HG02623 (cell line): Measurements from ENCODE around the gene SEC14L5.

ENCODE experiments used
- ATAC-seq: cut with Tn5 transposase; IDR thresholded peaks from one replicate; pipeline ENCODE4 v1.9.1; 2021; ENCODE audit warnings: moderate library complexity; ENCODE audit not compliant: unreplicated experiment

SEC14L5 gene

DNA sequence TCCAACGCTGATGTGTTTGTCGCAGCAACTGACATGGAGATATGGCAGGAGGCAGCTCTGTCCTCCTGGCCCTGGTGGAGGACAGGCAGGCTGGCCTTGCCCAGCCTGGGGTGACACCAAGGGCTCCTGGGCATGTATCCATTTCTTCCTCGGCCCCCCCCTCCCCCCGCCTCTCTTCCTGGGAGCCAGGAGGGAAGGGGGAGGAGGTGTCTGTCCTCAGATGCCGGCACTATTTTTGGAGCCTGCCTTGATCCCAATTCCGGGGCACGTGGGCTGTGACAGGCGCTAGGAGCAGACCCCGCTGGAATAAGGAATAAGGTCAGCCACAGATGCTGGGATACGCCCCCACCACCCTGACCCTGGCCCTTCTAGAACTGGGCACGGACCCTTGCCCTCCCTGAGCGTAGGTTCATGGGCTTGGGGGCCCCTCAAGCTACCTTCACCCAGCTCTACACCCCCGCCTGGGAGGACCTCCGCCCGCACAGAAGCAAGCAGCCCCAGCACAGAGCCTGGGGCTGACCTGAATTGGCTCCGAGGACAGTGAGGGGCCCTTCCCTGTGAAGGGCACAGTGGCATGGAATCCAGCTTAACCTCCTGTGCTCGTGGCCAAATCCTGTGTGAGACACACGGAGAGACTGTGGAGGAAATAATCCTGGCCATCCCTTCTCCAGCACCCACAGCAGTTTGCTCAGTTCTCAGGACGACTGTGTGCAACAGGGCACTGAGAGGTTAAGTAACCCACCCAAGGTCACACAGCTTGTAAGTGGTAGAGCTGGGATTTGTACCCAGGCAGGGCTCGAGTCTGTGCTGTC is 24.1 kb downstream of the SEC14L5 start:
- no peak for ATAC-seq

DNA sequence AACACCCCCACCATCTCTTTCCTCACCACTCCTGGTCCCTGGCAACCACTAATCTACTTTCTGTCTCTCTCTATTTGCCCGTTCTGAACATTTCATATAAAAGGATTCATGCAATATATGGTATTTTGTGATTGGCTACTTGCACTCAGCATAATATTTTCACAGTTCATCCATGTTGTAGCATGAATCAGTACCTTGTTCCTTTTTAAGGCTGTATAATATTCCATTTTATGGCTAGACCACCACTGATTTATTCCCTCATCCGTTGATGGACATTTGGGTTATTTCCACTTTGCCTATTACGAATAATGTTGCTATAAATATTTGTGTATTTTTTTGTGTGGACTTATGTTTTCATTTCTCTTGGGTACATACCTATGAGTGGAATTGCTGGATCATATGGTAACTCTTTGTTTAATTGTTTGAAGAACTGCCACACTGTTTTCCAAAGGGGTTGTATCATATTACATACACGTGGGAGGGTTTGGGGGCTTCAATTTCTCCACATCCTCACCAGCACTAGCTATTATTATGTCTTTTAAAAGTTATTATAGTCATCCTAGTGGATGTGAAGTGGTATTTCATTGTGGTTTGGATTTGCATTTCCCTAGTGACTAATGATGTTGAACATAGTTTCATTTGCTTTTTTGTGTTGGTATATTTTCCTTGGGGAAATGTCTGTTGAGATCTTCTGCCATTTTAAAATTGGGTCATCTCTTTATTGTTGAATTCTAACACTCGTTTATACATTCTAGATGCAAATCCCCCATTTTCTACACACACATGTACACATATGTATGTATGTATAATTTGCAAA is 26.3 kb downstream of the SEC14L5 start:
- ATAC-seq, result no peak

DNA sequence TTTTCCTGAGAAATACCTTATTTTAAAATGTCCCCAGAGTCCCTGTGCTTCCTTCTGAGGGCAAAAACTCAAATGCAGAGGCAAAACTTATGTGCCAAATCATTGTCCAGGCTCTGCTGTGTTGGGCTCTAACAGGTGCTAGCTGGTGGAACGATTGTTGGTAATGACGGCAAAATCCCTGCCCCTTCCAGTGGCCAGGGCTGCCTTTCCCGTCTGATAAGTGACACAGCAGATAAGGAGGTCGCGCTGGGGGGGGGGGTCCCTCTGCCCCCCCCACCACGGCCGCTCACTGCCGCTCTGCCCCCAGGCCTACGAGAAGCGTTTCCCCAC is 29.1 kb downstream of the SEC14L5 start:
- no peak for ATAC-seq

DNA sequence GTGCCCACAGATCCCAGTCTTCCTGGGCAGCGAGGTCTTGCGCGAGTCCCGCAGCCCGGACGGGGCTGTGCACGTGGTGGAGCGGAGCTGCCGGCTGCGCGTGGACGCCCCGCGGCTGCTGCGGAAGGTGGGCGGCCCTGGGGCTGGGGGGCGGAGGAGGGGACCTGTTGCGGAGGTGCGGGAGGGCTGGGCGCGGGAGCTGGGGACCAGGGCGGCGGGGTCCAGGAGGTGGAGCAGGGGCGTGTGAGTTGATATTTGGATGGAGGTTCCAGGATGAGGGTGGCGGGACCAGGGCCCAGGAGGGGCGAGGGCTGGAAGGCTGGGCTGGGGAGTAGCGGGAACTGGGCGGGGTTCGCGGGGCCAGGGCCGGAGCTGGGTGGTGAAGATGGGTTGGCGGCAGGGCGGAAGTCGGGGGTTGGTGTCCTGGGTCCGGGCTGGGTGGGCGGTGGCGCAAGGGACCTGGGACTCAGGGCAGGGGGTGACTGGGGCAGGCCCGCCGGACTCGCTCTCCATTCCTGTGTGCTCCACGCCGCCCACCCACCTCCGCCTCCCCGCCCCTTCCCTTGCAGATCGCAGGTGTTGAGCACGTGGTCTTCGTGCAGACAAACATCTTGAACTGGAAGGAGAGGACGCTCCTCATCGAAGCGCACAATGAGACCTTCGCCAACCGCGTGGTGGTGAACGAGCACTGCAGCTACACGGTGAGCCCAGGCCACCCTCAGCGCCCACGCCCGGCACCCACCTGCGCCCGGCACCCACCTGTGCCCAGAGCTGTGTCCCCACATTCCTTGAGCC is 29.6 kb downstream of the SEC14L5 start:
- ATAC-seq, result no peak

DNA sequence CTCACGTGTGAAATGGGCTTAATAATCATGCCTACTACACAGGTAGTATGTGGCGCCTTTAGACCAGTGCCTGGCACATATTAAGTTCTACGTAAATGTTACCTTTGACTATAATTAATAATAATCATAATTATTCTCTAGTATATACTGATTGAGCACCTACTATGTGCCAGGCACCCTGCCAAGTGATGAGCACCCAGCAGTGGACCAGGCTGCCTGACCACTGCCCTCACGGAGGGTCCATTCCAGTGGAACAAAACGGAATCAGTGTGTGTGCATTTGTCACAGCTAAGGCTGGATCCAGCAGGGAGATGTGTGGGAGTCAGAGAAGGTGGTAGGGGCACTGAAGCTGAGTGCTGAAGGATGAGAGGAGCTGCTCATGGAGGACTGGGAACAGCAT is 30.5 kb downstream of the SEC14L5 start:
- no peak for ATAC-seq

DNA sequence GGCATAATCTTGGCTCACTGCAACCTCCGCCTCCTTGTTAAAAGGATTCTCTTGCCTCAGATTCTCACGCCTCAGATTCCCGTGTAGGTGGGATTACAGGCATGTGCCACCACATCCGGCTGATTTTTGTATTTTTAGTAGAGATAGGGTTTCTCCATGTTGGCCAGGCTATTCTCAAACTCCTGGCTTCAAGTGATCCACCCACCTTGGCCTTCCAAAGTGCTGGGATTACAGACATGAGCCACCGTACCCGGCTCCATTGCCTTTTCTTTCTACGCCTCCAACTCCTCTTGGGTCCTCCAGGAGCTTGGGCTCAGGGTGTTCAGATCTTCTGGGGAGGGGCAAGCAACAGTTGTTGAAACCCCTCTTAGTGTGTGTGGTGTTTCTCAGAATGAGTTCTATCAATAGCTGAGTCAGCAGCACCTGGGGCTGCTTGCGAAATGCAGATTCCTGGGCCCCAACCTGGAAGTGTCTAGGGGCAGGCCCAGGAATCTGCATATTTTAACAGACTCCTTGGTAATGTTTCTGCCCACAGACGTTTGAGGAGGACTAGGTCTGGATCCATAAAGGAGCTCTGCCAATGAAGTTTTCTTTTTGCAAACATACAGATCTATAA is 31.4 kb downstream of the SEC14L5 start:
- ATAC-seq, result no peak

DNA sequence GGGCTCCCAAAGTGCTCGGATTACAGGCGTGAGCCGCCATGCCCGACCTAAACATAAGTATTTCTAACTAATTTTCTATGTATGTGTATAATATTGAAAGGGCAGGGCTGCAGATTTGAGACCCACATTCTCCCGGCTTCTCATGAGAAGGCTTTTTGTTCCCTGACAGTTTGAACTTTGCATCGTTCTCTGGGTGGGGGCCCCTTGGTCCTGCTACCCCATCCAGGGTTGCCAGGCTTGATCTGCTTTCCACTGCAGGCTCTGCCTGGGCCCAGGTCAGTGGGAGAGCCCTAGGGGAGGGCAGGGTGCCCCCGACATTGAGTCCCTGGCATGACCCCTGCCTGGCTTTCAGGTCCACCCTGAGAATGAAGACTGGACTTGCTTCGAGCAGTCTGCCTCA is 32.3 kb downstream of the SEC14L5 start:
- no peak for ATAC-seq

DNA sequence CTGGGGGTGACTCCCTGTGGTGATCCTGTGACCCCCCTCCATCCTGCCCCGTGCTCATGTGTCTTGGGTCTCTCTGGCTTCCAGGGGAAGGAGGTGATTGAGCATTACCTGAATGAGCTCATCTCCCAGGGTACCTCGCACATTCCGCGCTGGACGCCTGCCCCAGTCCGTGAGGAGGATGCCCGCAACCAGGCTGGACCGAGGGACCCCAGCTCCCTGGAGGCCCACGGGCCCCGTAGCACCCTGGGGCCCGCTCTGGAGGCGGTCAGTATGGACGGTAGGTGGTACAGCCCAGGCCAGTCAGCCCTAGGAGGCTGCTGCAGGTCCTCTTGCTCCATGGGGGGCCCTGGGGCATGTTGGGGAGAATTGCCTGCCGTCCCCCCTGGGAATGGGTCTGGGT is 33.6 kb downstream of the SEC14L5 start:
- ATAC-seq, result no peak

DNA sequence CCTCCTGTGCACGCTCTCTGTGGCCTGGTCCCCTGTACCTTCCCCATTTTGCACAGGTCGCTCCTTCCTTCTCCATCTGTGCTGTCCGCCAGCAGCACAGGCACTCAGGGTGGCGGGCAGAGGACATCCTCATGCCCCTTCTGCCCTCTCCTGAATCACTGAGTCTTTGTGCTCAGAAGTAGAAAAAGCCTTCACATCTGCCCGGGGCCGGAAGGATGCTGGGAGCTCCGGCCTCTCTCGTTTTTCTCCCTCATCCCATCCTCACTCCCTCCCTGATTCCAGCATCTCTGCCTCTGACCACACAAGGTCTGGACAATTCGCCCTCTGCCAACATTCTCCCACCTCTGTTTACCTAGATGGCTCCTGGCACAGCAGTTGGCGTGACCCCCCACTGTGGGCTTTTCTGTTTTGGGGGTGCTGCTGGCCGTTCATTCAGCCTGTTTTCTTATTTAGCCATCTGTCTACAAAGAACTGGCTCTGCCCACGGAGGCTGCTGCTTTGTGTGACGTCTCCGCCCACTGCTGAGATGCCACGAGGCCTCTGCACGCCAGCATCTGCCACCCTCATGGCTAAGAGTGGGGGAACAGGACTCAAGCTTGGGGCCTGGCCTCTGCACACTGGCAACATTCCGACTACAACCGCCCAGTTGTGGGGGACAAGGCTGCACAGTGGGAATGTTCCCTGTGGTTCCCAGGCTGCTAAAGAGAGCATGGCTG is 36.7 kb downstream of the SEC14L5 start:
- no peak for ATAC-seq

DNA sequence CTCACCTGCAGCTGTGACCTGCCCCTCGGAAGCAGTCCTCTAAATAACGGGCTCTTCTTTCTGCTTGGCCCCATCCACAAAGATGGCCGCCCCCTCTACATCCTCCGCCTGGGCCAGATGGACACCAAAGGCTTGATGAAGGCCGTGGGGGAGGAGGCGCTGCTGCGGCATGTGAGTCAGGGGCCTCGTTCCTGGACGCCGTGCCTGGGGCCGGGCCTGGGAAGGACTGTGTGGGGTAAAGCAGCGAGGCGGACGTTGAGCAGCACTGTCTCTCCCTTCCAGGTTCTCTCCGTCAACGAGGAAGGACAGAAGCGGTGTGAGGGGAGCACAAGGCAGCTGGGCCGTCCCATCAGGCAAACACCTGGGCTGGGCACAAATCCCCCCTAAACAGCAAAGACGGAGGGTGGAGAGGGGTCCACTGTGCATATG is 42.5 kb downstream of the SEC14L5 start:
- ATAC-seq, result no peak

DNA sequence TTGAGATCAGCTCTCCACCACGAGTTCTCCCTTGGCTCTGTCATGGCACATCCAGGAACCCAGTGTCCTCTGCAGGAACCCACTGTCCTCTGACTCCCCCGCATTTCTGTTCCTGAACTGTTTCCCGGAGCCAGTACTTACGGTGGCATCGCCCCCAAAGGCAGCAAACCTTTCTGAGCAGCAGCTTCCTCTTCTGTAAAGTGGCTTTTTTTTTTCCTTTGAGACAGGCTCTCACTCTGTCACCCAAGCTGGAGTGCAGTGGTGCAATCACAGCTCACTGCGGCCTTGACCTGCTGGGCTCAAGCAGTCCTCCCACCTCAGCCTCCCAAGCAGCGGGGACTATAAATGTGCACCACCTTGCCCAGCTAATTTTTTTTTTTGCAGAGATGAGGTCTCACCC is 43.4 kb downstream of the SEC14L5 start:
- no peak for ATAC-seq

DNA sequence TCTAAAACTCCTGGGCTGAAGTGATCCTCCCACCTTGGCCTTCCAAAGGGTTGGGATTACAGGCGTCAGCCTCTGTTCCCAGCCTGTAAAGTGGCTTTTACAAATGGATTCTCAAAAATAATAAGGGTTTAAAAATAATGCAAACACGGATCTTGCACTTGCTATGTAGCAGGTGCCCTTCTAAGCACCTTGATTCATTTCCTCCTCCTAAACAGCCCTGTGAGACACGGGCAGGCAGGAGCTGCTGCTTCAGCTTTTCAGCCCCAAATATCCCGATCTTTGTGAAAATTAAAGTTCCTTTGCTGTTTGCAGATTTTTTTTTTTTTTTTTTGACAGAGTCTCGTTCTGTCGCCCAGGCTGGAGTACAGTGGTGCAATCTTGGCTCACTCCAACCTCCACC is 43.9 kb downstream of the SEC14L5 start:
- ATAC-seq, result no peak

DNA sequence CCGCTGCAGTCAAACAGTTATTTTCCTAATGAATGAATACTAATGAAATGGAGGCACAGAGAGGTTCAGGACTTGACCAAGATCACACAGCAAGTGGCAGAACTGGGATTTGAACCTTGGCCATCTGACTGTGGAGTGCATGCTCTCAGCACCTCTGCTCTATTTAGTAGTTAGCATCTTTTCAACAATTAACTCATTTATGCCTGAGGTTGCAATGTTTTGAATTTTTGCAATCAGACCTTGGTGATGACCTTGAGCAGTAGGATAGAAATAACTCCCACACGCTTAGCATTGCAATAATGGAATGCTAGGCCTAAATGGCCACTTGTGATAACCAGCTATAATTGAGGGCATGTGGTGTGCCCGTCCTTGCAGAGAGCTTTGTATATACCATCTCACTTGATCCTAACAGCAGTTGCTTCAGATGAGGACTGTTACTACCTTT is 44.6 kb downstream of the SEC14L5 start:
- ATAC-seq, result no peak

DNA sequence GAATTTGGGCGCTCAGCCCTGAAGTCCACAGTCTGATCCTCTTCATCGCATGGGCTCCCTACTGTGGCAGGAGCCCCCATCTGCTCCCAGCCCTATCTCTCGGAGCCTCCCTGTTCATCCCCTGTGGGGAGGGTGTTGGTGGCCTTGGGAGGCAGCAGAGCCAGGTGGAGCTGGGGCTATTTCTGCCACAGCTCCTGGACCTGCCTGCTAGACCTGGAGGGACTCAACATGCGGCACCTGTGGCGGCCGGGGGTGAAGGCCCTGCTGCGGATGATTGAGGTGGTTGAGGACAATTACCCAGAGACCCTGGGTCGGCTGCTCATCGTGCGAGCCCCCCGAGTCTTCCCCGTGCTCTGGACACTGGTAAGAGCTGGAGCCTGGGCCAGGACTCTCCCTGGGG is 45.1 kb downstream of the SEC14L5 start:
- ATAC-seq, result no peak

DNA sequence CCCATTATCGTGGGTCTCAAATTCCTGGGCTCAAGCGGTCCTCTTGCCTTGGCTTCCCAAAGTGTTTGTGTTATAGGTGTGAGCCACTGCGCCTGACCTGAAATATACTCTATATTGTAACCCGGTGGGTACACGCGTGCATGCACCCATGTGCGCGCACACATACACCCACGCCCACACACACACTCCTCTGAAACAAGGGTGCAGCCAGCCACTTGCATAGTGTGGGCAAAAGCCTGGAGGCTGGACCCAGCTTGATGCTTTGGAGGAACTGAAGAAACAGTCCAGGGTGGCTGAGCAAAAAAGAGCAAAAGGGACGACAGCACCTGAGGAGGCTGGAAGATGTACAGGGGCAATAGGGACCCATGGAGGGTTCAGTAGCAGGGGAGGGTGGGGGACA is 45.7 kb downstream of the SEC14L5 start:
- ATAC-seq, result no peak

DNA sequence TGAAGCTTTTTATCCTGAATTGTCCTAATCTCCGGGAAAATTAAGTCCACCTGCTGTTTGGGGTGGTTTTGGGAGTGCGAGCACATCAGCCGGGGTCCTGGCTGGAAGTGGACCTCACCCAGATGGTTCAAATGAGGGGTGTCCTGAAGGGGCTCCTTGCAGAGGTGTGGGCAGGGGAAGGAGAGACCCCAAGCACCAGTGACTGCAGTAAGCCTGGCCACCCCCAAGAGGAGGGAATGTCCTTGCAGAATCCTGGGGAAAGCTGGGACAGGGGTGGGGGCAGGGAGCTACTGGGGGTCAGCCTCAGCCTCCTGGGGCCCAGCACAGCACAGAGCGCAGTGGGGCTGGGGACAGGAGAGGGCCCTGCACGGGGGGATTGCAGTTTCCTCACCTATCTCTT is 46.2 kb downstream of the SEC14L5 start:
- no peak for ATAC-seq

DNA sequence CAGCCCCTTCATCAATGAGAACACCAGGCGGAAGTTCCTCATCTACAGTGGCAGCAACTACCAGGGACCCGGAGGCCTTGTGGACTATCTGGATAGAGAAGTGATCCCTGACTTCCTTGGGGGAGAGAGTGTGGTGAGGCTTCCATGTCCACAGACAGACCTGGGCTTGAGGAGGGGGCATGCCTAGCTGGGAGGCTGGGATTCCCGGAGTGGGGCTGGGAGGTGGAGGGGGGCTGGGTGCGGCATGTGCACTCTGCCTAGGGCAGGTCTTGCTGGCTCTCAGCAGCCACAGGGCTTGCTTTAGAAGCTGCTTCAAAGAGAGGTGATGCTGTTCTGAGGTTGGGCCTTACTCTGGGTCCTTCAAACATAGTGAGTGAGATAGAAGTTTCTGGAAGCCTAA is 47.8 kb downstream of the SEC14L5 start:
- no peak for ATAC-seq

DNA sequence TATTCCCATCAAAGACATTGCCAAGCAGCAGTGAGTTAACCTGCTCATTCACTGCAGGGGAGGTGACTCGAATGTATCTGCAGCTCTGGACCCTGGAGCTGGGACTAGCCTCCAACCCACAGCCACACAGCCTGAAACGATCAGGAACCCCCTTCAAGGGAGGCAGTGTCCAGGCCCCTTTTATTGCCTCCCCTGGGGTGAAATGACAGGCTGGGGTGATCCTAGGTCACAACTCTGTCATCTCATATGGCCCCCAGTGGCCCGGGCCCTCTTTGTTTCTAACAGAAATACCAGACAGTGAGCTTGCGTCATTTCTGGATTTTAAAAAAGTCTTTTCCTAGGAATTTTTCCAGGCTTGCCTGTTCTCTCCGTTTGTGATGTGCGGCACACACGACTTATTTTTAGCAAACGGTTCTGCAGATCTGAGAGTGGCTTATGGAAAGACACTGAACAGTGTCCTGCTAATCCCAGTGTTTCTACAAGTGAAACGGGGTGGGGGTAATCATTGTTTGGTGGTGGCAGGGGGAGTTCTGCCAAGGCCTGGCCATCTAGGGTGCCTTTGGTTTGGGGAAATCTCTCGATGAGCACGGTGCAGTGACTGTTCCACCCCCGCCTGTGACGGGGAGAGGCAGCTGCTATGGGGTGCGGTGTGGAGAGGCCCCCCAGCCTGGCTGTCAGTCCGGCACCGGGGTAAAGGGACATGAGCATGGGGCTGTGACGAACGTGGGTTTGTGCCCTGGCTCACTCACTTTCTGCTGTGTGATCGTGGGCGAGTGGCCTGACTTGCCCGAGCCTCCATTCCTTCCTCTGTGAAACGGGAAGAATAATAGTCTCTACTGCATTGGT is 48.4 kb downstream of the SEC14L5 start:
- ATAC-seq, result no peak

DNA sequence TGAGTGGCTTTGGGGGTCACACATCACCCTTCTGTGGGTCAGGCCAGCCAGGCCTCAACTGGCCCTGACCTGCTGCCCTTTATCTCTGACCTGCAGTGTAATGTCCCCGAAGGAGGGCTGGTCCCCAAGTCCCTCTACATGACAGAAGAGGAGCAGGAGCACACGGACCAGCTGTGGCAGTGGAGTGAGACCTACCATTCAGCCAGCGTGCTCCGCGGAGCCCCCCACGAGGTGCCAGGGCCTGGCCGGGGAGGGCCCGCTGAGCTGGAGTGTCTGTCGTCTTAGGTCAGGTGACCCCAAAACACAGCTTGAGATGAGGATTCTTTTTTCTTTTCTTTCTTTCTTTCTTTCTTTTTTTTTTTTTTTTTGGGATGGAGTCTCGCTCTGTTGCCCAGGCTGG is 49.1 kb downstream of the SEC14L5 start:
- no peak for ATAC-seq

DNA sequence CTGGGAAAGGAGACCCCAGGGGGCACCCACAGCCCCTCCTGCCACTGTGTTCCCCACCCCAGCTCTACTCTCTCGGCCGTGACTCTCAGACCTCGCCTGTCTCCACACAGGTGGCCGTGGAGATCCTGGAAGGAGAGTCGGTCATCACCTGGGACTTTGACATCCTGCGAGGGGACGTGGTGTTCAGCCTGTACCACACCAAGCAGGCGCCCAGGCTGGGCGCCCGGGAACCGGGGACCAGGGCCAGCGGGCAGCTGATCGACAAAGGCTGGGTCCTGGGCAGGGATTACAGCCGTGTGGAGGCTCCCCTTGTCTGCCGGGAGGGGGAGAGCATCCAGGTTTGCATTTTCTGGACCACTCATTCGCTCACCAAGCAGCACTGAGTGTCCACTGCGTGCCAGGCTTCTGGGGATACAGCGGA is 50.2 kb downstream of the SEC14L5 start:
- no peak for ATAC-seq
